BLaER1 (cell line): ENCODE measurements around the gene AK5.

Experiments
- H3K27ac ChIP-seq: shearing (Covaris generic); formaldehyde crosslinking; 2 replicates; pipeline ENCODE4 v1.8.1; 2022
- H3K27me3 ChIP-seq: shearing (Covaris generic); formaldehyde crosslinking; 2 replicates; pipeline ENCODE4 v1.8.1; 2022
- H3K36me3 ChIP-seq: shearing (Covaris generic); formaldehyde crosslinking; 2 replicates; pipeline ENCODE4 v1.8.1; 2022
- H3K4me1 ChIP-seq: shearing (Covaris generic); formaldehyde crosslinking; 2 replicates; pipeline ENCODE4 v1.8.1; 2022
- H3K4me2 ChIP-seq: shearing (Covaris generic); formaldehyde crosslinking; 2 replicates; pipeline ENCODE4 v1.8.1; 2022
- H3K4me3 ChIP-seq: shearing (Covaris generic); formaldehyde crosslinking; 2 replicates; pipeline ENCODE4 v1.8.1; 2022
- H3K9ac ChIP-seq: shearing (Covaris generic); formaldehyde crosslinking; 2 replicates; pipeline ENCODE4 v1.8.1; 2022
- H3K9me3 ChIP-seq: shearing (Covaris generic); formaldehyde crosslinking; 2 replicates; pipeline ENCODE4 v1.8.1; 2022
- H4K20me1 ChIP-seq: shearing (Covaris generic); formaldehyde crosslinking; 2 replicates; pipeline ENCODE4 v1.8.1; 2022
- Cebpa-rat ChIP-seq: shearing (Covaris generic); IDR thresholded peaks from 2 replicates; pipeline ENCODE4 v1.8.1; 2022

Gene AK5

GRCh38 chr1:77265180-77265579 is 16.6 kb upstream of the AK5 start:
- no peak for TF ChIP-seq Cebpa-rat
- H3K27ac ChIP-seq: no peak overlapping the region

GRCh38 chr1:77267035-77267434 is 14.8 kb upstream of the AK5 start:
- Histone ChIP-seq H3K4me2 (no peak overlapping the region), H3K9me3 (no peaks in the 10 kb centered on the region), H3K36me3 (no peaks in the 10 kb centered on the region), H3K27me3 (no peaks in the 10 kb centered on the region), H3K27ac (no peak overlapping the region), H3K4me1 (no peaks in the 10 kb centered on the region), H4K20me1 (no peaks in the 10 kb centered on the region), H3K4me3 (no peak overlapping the region), H3K9ac (no peak overlapping the region)
- no peak for TF ChIP-seq Cebpa-rat

More at GRCh38 chr1:77265180-77265579, 16.6 kb upstream of the AK5 start:
- Histone ChIP-seq H3K4me2 (no peak overlapping the region), H3K4me3 (no peak overlapping the region), H4K20me1 (no peaks in the 10 kb centered on the region), H3K27me3 (no peaks in the 10 kb centered on the region), H3K36me3 (no peaks in the 10 kb centered on the region), H3K9ac (no peak overlapping the region), H3K9me3 (no peaks in the 10 kb centered on the region), H3K4me1 (no peaks in the 10 kb centered on the region)

- H3K36me3 ChIP-seq: no peaks in the 10 kb centered on the region
- no peaks in the 10 kb centered on the region for H3K4me1 ChIP-seq
- H4K20me1 ChIP-seq: no peaks in the 10 kb centered on the region
- H3K27me3 ChIP-seq: no peaks in the 10 kb centered on the region
- no peak overlapping the region for H3K4me3 ChIP-seq
- H3K27ac ChIP-seq: no peak overlapping the region
- no peak overlapping the region for H3K4me2 ChIP-seq
- no peaks in the 10 kb centered on the region for H3K9me3 ChIP-seq
- H3K9ac ChIP-seq: no peak overlapping the region
- no peak for TF ChIP-seq Cebpa-rat
Observed at GRCh38 chr1:77271852-77272580, 9.8 kb upstream of the AK5 start.

DNA sequence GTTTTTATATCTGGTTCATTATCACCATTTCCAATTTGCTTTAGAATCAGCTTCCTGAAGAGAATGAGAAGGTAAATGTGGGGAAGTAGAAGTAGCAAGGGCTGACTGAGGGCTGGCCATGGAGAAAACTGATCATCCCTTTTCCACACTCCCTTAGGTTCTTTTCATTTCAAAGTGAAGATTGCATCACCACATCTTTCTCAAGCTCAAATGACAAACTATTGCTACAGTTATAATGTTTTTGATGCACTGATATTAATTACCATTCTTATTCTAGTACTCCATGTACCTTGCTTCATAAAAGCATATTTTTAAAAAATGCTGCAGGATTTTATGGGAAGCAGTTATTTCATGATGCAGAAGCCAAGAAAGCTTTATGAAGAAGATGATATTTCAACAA is 7.9 kb upstream of the AK5 start:
- no peaks in the 10 kb centered on the region for H4K20me1 ChIP-seq
- H3K27ac ChIP-seq: no peak overlapping the region
- no peak for TF ChIP-seq Cebpa-rat
- H3K4me2 ChIP-seq: no peak overlapping the region
- no peaks in the 10 kb centered on the region for H3K4me1 ChIP-seq
- no peaks in the 10 kb centered on the region for H3K36me3 ChIP-seq
- H3K27me3 ChIP-seq: no peaks in the 10 kb centered on the region
- H3K4me3 ChIP-seq: no peak overlapping the region
- no peak overlapping the region for H3K9ac ChIP-seq
- H3K9me3 ChIP-seq: no peaks in the 10 kb centered on the region

DNA sequence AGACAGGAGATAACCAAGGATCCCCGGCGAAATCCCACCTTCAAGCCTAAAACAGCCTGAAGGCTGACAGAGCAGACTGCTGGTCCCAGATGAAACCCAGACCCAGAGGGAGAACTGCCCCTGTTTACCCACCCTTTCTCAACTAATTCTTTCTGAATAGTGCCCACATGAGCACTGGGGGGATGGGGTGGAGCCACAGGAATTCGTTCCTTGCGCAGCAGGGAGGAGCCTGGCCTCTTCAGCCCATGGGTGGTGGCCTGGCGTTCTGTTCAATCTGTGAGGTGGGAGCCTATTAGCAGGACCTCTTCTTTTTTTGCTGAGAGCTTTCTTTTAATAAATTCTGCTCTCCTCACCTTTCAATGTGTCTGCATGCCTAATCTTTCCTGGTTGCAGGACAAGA is 6.6 kb upstream of the AK5 start:
- Histone ChIP-seq H3K27me3 (no peaks in the 10 kb centered on the region), H3K4me3 (no peak overlapping the region), H3K9ac (no peak overlapping the region), H3K36me3 (no peaks in the 10 kb centered on the region), H3K27ac (no peak overlapping the region), H3K9me3 (no peaks in the 10 kb centered on the region), H3K4me2 (no peak overlapping the region), H3K4me1 (peaks cover 7% of the 10 kb centered on the region), H4K20me1 (peaks cover 2% of the 10 kb centered on the region; the same call in 1 of the 2 replicates)
- no peak for TF ChIP-seq Cebpa-rat

DNA sequence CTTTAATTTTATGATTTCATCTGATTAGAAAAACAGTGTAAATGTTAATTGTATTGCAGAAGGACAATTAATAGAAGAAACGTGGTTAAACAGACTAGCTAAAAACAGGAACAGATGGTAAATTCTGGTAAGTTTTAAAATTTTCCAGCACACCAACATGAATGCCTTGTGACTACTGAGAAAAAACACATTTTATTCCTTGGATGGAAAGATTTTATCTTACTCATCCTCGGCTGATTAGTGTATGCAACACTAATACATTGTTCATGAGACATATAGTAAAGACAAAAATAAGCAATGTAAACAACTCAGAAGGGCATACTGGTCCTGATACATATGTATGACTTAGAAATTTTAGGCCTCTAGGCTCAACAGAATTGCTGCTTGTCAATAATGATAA is 4.9 kb upstream of the AK5 start:
- Histone ChIP-seq H3K9ac (no peak overlapping the region), H4K20me1 (peaks cover 8% of the 10 kb centered on the region; the same call in 1 of the 2 replicates), H3K4me2 (no peak overlapping the region), H3K4me3 (no peak overlapping the region), H3K36me3 (no peaks in the 10 kb centered on the region), H3K4me1 (peaks cover 24% of the 10 kb centered on the region), H3K27me3 (peaks cover 9% of the 10 kb centered on the region), H3K9me3 (no peaks in the 10 kb centered on the region), H3K27ac (no peak overlapping the region)
- no peak for TF ChIP-seq Cebpa-rat

GRCh38 chr1:77279929-77280328 is 1.9 kb upstream of the AK5 start:
- H3K9ac ChIP-seq: no peak overlapping the region
- H4K20me1 ChIP-seq: peaks cover 8% of the 10 kb centered on the region; the same call in 1 of the 2 replicates
- peak overlapping the region; percentile 58 for H3K4me2 ChIP-seq
- no peaks in the 10 kb centered on the region for H3K9me3 ChIP-seq
- H3K36me3 ChIP-seq: no peaks in the 10 kb centered on the region
- H3K27me3 ChIP-seq: peaks cover 32% of the 10 kb centered on the region
- no peak overlapping the region for H3K4me3 ChIP-seq
- no peak for TF ChIP-seq Cebpa-rat
- peaks cover 38% of the 10 kb centered on the region for H3K4me1 ChIP-seq
- no peak overlapping the region for H3K27ac ChIP-seq

GRCh38 chr1:77280962-77281361 is 857 bp upstream of the AK5 start:
- Histone ChIP-seq H3K9ac (no peak overlapping the region), H4K20me1 (peaks cover 8% of the 10 kb centered on the region; the same call in 1 of the 2 replicates), H3K27me3 (peaks cover 32% of the 10 kb centered on the region), H3K27ac (no peak overlapping the region), H3K9me3 (no peaks in the 10 kb centered on the region), H3K4me1 (peaks cover 38% of the 10 kb centered on the region), H3K4me3 (no peak overlapping the region), H3K36me3 (no peaks in the 10 kb centered on the region), H3K4me2 (peak overlapping the region; percentile 58)
- no peak for TF ChIP-seq Cebpa-rat

DNA sequence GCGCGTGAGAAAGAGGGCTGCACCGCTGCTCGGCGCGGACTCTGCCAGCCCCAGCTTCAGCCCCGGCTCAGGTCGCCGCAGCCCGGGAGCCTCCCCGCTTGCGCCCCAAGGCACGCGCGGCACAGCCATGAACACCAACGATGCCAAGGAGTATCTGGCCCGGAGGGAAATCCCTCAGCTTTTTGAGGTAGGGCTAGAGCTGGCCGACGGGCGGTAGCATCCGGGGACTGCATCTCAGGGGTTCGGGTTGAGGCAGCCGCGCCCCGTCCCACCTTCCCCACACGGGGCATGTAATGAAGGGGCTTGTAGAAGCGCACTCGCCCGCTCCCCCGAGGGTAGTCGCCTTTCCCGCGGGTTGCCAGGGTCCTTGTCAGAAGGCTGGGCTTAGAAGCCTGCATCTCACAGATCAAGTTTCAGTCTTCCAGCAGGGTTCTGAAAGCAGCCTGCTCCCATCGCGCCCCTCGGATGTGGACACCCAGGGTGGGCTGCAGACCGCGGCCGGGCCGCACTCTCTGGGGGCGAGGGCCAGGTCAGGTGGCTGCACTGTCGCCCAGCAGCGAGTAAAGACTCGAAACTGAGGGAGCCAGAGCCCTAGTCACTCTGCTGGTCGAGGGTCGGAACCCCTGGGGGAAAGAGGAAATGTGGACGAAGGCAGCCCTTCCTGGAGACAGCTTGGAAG is 507 bp downstream of the AK5 start:
- Histone ChIP-seq H3K9me3 (no peaks in the 10 kb centered on the region), H3K4me1 (peaks cover 38% of the 10 kb centered on the region), H4K20me1 (peaks cover 8% of the 10 kb centered on the region; the same call in 1 of the 2 replicates), H3K27me3 (peaks cover 32% of the 10 kb centered on the region), H3K4me3 (peak overlapping the region; percentile 69), H3K36me3 (no peaks in the 10 kb centered on the region), H3K9ac (peak overlapping the region; percentile 62; the same call in 1 of the 2 replicates), H3K27ac (no peak overlapping the region), H3K4me2 (peak overlapping the region; percentile 96)
- no peak for TF ChIP-seq Cebpa-rat

DNA sequence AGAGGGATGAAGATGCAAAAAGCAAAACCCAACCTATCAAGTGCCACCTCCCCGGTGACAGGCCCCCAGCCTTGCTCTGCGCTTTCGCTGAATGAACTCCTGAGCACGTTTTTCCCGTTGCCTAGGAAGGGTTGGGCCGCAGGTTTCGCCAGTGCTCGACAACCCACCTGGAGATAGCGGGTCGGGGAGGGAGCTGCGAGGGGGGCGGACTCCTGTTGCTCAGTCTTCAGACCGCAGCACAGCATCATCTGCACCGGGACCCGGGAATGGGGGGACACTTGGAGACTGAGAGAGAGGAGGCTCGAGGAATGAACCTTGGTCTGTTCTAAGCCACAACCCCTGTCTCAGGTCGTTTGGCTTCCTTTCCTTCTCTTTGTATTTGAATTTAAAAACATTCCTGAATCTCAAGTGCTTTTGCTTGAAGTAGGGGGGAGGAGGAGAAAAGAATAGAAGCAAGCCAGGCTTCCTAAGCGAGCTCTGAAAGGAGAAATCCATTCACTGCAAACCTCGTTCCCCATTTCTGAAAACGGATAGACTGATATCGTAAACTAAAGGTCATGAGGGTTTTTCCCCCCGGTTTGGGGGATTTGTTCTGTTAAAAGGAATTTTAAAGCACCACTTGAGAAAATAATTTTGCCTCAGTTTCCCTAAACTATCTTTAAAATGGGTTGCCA is 1.2 kb downstream of the AK5 start:
- H3K4me1 ChIP-seq: peaks cover 38% of the 10 kb centered on the region
- H3K27me3 ChIP-seq: peaks cover 32% of the 10 kb centered on the region
- H3K27ac ChIP-seq: no peak overlapping the region
- no peak overlapping the region for H3K9ac ChIP-seq
- H3K4me3 ChIP-seq: peak overlapping the region; percentile 69
- H4K20me1 ChIP-seq: peaks cover 8% of the 10 kb centered on the region; the same call in 1 of the 2 replicates
- H3K36me3 ChIP-seq: no peaks in the 10 kb centered on the region
- H3K9me3 ChIP-seq: no peaks in the 10 kb centered on the region
- peak overlapping the region; percentile 96 for H3K4me2 ChIP-seq
- TF ChIP-seq Cebpa-rat: no peak
